GM20431 (cell line): ENCODE measurements around the gene AFTPH.

ENCODE experiments used
- in situ Hi-C: fragments of 300-500 bp; cut with MseI, MboI; formaldehyde crosslinking; loops from one replicate; pipeline ENCODE4 v1.15.0; 2020; ENCODE audit warnings: low sequenced_read_pairs; ENCODE audit not compliant: unreplicated experiment

The AFTPH gene

GRCh38 chr2:64640153-64641044 is 116.3 kb downstream of the AFTPH start:
- in situ Hi-C loops, result no loop called here

- in situ Hi-C loops, result no loop called here
Observed at GRCh38 chr2:64641599-64641998, 117.5 kb downstream of the AFTPH start.
